OCI-LY7 (cell line): ENCODE measurements around the gene SH3YL1. TPM values are rescaled to one million over a fixed set of nuclear protein-coding genes. Genes with fewer than 3 reads are reported as not detected.

Source experiments
- BruUV-seq: library from RNA; stranded (reverse); fragments of 400-500 nt; replicated peaks from 2 replicates; lab custom pipeline; 2021; lab: Mats Ljungman, UMichigan
- CTCF ChIA-PET: fragments of 300-600 bp; sonication (Branson Sonifier 250); formaldehyde crosslinking; loops from one replicate; lab custom pipeline; 2022; ENCODE audit warnings: antibody characterized with exemption; ENCODE audit not compliant: unreplicated experiment; lab: Charles Lee
- POLR2A ChIA-PET: fragments of 300-600 bp; sonication (Branson Sonifier 250); formaldehyde crosslinking; loops from one replicate; lab custom pipeline; 2022; ENCODE audit warnings: antibody characterized with exemption; lab: Charles Lee
- DNase-seq: peaks from one replicate; pipeline ENCODE4 v3.0.0-alpha.2; 2015; ENCODE audit warnings: low spot score
- H2AFZ ChIP-seq: fragments of 200-600 bp; sonication (generic), shearing (Covaris generic); 2 replicates; pipeline ENCODE4 v1.6.1; 2014; ENCODE audit warnings: mild to moderate bottlenecking, antibody characterized with exemption, low read length, moderate library complexity
- H3K27ac ChIP-seq: fragments of 200-600 bp; sonication (generic); 2 replicates; pipeline ENCODE4 v1.5.1; 2014; ENCODE audit warnings: mixed run types, low read depth, mild to moderate bottlenecking, moderate library complexity, low read length, inconsistent platforms; ENCODE audit not compliant: poor library complexity, severe bottlenecking
- H3K36me3 ChIP-seq: fragments of 200-600 bp; sonication (generic); 2 replicates; pipeline ENCODE4 v1.6.1; 2014; ENCODE audit warnings: mild to moderate bottlenecking, antibody characterized with exemption, low read length, moderate library complexity, mixed read lengths; ENCODE audit not compliant: insufficient read depth
- H3K4me1 ChIP-seq: fragments of 200-600 bp; sonication (generic); 2 replicates; pipeline ENCODE4 v1.5.1; 2014; ENCODE audit warnings: mild to moderate bottlenecking, low read length; ENCODE audit not compliant: insufficient read depth, poor library complexity, severe bottlenecking
- H3K4me2 ChIP-seq: fragments of 200-600 bp; sonication (generic); 2 replicates; pipeline ENCODE4 v1.6.1; 2014; ENCODE audit warnings: mild to moderate bottlenecking, low read length
- H3K4me3 ChIP-seq: fragments of 200-600 bp; sonication (generic); 2 replicates; pipeline ENCODE4 v1.5.1; 2014; ENCODE audit warnings: mild to moderate bottlenecking, low read depth, low read length; ENCODE audit not compliant: poor library complexity, severe bottlenecking
- H3K79me2 ChIP-seq: fragments of 200-600 bp; sonication (generic); 2 replicates; pipeline ENCODE4 v1.6.1; 2016; ENCODE audit warnings: low read depth, mild to moderate bottlenecking, low read length, moderate library complexity, mixed read lengths; ENCODE audit not compliant: insufficient read depth
- H3K9me2 ChIP-seq: fragments of 200-600 bp; sonication (generic); 2 replicates; pipeline ENCODE4 v1.6.1; 2016; ENCODE audit warnings: mild to moderate bottlenecking, low read length, mixed read lengths; ENCODE audit not compliant: insufficient read depth
- H3K9me3 ChIP-seq: fragments of 200-600 bp; sonication (generic); 2 replicates; pipeline ENCODE4 v1.6.1; 2014; ENCODE audit warnings: mild to moderate bottlenecking, mixed run types, low read length, mixed read lengths
- H4K20me1 ChIP-seq: fragments of 200-600 bp; sonication (generic); 2 replicates; pipeline ENCODE4 v1.6.1; 2014; ENCODE audit warnings: mild to moderate bottlenecking, antibody characterized with exemption, low read length, moderate library complexity, mixed read lengths; ENCODE audit not compliant: insufficient read depth
- CTCF ChIP-seq: fragments of 200-600 bp; sonication (generic); conservative IDR thresholded peaks from 2 replicates; pipeline ENCODE4 v1.5.1; 2014; ENCODE audit warnings: mild to moderate bottlenecking, antibody characterized with exemption, low read length, moderate library complexity, mixed read lengths
- EZH2phosphoT487 ChIP-seq: fragments of 200-600 bp; sonication (generic); IDR thresholded peaks from 2 replicates; pipeline ENCODE4 v1.6.1; 2018; ENCODE audit warnings: low read depth, borderline replicate concordance, mild to moderate bottlenecking, mixed run types, antibody characterized with exemption, low read length, moderate library complexity, mixed read lengths
- intact Hi-C: fragments of 100-400 bp; cut with micrococcal nuclease; formaldehyde crosslinking; loops from one replicate; pipeline ENCODE4 v1.10.0; 2022; ENCODE audit not compliant: unreplicated experiment
- total RNA-seq, 2 experiments: library from RNA; depleted of rRNA in 1 of 2; stranded (reverse); fragments of >200 nt in 1 of 2; shearing (Covaris generic) in 1 of 2; gene quantifications; 2 replicates each; pipeline ENCODE4 v1.2.3, GENCODE V29; 2014 to 2022

SH3YL1 gene
- total RNA-seq, 2 experiments from 2014 or later, result 21.3 to 30.9 TPM

- no TSS peak for BruUV-seq
- H3K4me1 ChIP-seq, result peaks cover 9% of the 10 kb centered on the region
- DNase-seq, result no peak
- H2AFZ ChIP-seq, result no peak overlapping the region
- TF ChIP-seq EZH2phosphoT487 (no peak), CTCF (no peak)
- H4K20me1 ChIP-seq, result peaks cover 16% of the 10 kb centered on the region
- H3K36me3 ChIP-seq, result peaks cover 84% of the 10 kb centered on the region
- no peak overlapping the region for H3K27ac ChIP-seq
- peaks cover 22% of the 10 kb centered on the region for H3K79me2 ChIP-seq
- POLR2A ChIA-PET, result no interaction called here
- CTCF ChIA-PET, result no interaction called here
- no peaks in the 10 kb centered on the region for H3K9me3 ChIP-seq
- intact Hi-C loops, result no loop called here
- H3K4me3 ChIP-seq, result no peak overlapping the region
- H3K4me2 ChIP-seq, result no peak overlapping the region
- no peaks in the 10 kb centered on the region for H3K9me2 ChIP-seq
Measured at GRCh38 chr2:279956-280649, 16.3 kb upstream of the SH3YL1 start.

DNA sequence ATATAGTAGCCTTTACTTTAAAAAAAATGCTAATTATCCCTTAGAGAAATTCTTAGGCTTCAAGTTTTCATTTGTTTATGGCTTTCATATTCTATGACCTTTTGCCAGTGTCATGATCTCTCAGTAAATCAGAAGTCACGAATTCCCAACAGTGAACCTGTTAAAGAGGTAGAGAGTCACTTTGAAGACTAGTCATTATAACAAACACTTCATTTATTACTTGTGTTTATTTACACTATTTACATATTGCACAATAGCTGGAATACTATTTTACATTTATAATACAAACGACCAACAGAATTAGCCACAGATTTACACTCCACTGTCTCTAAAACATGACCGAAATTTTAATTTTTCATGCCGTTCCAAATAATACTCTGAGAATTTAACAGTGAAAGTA, 15.5 kb upstream of the SH3YL1 start:
- no TSS peak for BruUV-seq
- Histone ChIP-seq H3K79me2 (peaks cover 30% of the 10 kb centered on the region), H3K36me3 (peaks cover 92% of the 10 kb centered on the region), H3K4me2 (no peak overlapping the region), H4K20me1 (peaks cover 23% of the 10 kb centered on the region), H3K27ac (no peak overlapping the region), H3K9me3 (no peaks in the 10 kb centered on the region), H3K4me3 (no peak overlapping the region), H3K9me2 (no peaks in the 10 kb centered on the region), H2AFZ (no peak overlapping the region), H3K4me1 (peaks cover 17% of the 10 kb centered on the region)
- ChIA-PET POLR2A (no interaction called here), CTCF (no interaction called here)
- intact Hi-C loops, result no loop called here
- no peak for DNase-seq
- TF ChIP-seq EZH2phosphoT487 (no peak), CTCF (no peak)

DNA sequence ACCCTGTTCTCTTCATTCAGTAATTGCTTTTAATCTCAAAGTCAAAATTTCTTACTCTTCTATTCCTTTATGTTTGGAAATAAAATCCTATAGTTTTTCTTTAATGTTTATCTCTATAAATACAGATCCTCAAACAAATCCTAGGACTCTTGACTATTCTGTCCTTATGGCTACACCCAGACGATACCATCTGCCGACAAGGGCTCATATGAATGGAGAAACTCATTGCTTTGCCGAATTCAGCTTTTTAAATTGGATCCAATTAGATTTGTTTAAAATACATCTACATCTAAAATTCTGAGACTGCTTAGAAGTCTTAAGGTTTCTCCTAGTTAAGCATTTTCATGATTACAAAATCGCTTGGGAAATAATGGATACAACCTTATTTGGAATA, 15.1 kb upstream of the SH3YL1 start:
- peaks cover 19% of the 10 kb centered on the region for H3K4me1 ChIP-seq
- intact Hi-C loops, result no loop called here
- no peak overlapping the region for H3K4me3 ChIP-seq
- ChIA-PET POLR2A (no interaction called here), CTCF (no interaction called here)
- H4K20me1 ChIP-seq, result peaks cover 28% of the 10 kb centered on the region
- H3K9me3 ChIP-seq, result no peaks in the 10 kb centered on the region
- no peak for DNase-seq
- no peaks in the 10 kb centered on the region for H3K9me2 ChIP-seq
- BruUV-seq, result no TSS peak
- H3K4me2 ChIP-seq, result no peak overlapping the region
- TF ChIP-seq CTCF (no peak), EZH2phosphoT487 (no peak)
- peaks cover 94% of the 10 kb centered on the region for H3K36me3 ChIP-seq
- H3K27ac ChIP-seq, result no peak overlapping the region
- H2AFZ ChIP-seq, result no peak overlapping the region
- peaks cover 34% of the 10 kb centered on the region for H3K79me2 ChIP-seq
